Skeletal muscle cell (primary cell): Measurements from ENCODE around the gene TESK2.
A peak's percentile ranks its signal among the peaks of the same experiment; 100 is the strongest.

ENCODE experiments used
- DNase-seq: peaks from one replicate; pipeline ENCODE4 v3.0.0-alpha.2; 2010; ENCODE audit warnings: low read depth
- H3K4me3 ChIP-seq: 2 replicates; pipeline ENCODE4 v1.5.1; 2011; ENCODE audit warnings: low read depth, mild to moderate bottlenecking, control low read depth, low read length, moderate library complexity

TESK2 gene

GRCh38 chr1:45348966-45349677, 141.8 kb downstream of the TESK2 start:
- no peak overlapping the region for H3K4me3 ChIP-seq
- DNase-seq = no peak

GRCh38 chr1:45348609-45348965, 142.4 kb downstream of the TESK2 start:
- H3K4me3 ChIP-seq = no peak overlapping the region
- DNase-seq = no peak

GRCh38 chr1:45348020-45348419, 142.9 kb downstream of the TESK2 start:
- no peak for DNase-seq
- H3K4me3 ChIP-seq = no peak overlapping the region

GRCh38 chr1:45346473-45346872, 144.5 kb downstream of the TESK2 start:
- no peak for DNase-seq
- no peak overlapping the region for H3K4me3 ChIP-seq

GRCh38 chr1:45345014-45345413, 145.9 kb downstream of the TESK2 start:
- H3K4me3 ChIP-seq = no peak overlapping the region
- no peak for DNase-seq

GRCh38 chr1:45344499-45344898, 146.5 kb downstream of the TESK2 start:
- no peak for DNase-seq
- no peak overlapping the region for H3K4me3 ChIP-seq

- no peak for DNase-seq
Measured at GRCh38 chr1:45340816-45341466, 150.0 kb downstream of the TESK2 start.

GRCh38 chr1:45339789-45340558, 151.0 kb downstream of the TESK2 start, which contains the start of the genes MUTYH and TOE1:
Gene MUTYH (minus strand): TSS chr1:45340440. CDS start chr1:45334505, 5,935 bp downstream.
Gene TOE1 (plus strand): TSS chr1:45340170. CDS start chr1:45340253, 83 bp downstream.
- DNase-seq = peak; percentile 73
- peak within 1 kb of the TSS; percentile 86 for H3K4me3 ChIP-seq

More at GRCh38 chr1:45340816-45341466, 150.0 kb downstream of the TESK2 start:
- peak overlapping the region; percentile 86 for H3K4me3 ChIP-seq

GRCh38 chr1:45337630-45338325, 153.2 kb downstream of the TESK2 start:
- H3K4me3 ChIP-seq = no peak overlapping the region
- DNase-seq = no peak

GRCh38 chr1:45335855-45336324, 155.1 kb downstream of the TESK2 start:
- H3K4me3 ChIP-seq = no peak overlapping the region
- DNase-seq = no peak

GRCh38 chr1:45334308-45335245, 156.4 kb downstream of the TESK2 start:
- no peak for DNase-seq
- no peak overlapping the region for H3K4me3 ChIP-seq

- DNase-seq = no peak
Measured at GRCh38 chr1:45332346-45332720, 158.6 kb downstream of the TESK2 start.

GRCh38 chr1:45331436-45332345, 159.3 kb downstream of the TESK2 start:
- DNase-seq = no peak
- H3K4me3 ChIP-seq = no peak overlapping the region

More at GRCh38 chr1:45332346-45332720, 158.6 kb downstream of the TESK2 start:
- H3K4me3 ChIP-seq = no peak overlapping the region

- H3K4me3 ChIP-seq = no peak overlapping the region
- DNase-seq = no peak
Measured at GRCh38 chr1:45329445-45329844, 161.5 kb downstream of the TESK2 start.

- no peak for DNase-seq
- H3K4me3 ChIP-seq = no peak overlapping the region
Measured at GRCh38 chr1:45328680-45329079, 162.3 kb downstream of the TESK2 start.

GRCh38 chr1:45327644-45328515, 163.1 kb downstream of the TESK2 start:
- no peak for DNase-seq
- H3K4me3 ChIP-seq = no peak overlapping the region
